ENCODE results near the gene TSPAN17.

Gene TSPAN17

DNA sequence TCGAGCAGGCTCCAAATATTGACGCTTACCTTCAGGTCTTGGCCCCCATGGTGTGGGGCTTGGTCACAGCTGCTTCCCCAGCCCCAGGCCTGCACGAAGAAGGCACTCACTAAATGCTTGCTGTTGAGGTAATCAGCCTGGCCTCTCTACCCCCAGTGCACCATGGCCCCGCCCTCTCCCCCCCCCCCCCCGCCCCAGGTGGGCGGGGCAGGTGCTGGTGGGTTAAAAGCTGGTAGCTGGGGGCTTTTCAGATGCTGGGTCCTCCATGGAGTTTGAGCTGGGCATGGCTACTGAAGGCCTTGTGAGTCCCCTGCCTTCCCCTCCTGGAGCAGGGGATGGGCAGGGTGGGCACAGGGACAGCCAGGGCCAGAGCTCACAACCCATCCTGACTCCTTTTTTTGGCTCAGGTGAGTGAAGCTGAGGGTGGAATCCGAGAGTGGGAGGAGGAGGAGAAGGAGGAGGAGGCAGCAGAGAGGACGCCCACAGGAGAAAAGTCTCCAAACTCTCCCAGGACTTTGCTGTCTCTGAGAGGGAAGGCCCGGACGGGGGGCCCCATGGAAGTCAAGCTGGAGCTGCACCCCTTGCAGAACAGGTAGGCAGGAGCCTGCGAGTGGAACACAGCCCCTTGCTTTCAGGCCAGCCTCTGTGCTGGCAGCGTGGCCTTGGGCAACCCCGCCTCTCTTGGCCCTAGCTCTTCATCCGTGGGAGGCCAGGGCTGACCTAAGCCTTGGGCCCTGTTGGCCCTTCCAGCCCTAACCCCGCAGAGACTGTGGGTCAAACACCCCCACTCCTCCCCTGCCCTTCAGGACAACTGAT lies 4.4 kb upstream of the TSPAN17 start:
- no peak for DNase-seq

DNA sequence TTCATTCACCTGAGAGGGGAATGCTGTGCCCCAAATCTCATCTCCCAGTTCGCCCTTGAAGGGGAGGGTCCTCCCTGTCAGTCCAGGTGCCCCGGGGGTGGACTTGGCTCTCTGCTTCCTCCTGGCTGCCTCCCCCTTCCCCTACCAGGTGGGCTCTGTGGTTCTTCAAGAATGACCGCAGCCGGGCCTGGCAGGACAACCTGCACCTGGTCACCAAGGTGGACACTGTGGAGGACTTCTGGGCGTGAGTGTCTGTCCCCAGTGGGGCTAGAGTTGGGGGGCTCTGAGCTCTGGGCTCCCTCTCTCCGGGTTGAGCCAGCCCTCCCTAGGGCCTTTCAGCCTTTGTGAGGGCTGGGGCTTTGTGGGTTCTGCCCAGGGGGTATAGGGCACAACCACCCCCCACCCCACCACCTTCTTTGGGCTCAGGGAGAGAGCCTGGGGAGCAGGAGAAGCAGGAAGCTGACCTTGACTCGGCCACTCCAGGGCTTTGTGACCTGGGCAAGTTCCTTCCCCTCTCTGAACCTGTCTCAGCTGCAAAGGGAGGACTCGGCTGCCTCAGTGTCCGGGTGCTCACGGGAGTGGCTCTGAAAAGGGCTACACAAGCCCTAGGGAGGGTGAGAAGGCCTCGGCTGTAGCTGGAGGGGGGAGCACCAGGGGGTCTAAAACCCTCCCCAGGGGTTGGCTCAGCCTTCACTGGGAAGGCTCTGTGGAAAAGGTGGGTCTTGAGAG lies 3.6 kb upstream of the TSPAN17 start:
- DNase-seq = no peak

DNA sequence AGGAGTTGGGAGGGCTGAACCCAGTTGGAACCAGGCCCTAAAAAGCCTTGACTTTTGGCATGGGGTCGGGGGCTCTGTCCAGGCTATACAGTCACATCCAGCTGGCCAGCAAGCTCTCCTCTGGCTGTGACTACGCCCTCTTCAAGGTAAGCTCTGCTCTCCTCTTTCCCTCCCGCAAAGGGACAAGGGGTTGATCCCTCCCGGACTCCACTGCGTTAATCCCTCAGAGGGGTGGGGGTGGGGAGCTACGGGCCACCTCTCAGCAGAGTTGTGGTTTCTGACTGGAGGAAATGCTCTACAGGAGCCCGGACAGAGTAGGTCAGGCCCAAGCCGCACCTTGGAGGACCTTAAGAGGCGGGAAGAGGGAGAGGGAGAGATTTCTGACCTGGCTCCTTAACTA lies 3.0 kb upstream of the TSPAN17 start:
- no peak for DNase-seq

DNA sequence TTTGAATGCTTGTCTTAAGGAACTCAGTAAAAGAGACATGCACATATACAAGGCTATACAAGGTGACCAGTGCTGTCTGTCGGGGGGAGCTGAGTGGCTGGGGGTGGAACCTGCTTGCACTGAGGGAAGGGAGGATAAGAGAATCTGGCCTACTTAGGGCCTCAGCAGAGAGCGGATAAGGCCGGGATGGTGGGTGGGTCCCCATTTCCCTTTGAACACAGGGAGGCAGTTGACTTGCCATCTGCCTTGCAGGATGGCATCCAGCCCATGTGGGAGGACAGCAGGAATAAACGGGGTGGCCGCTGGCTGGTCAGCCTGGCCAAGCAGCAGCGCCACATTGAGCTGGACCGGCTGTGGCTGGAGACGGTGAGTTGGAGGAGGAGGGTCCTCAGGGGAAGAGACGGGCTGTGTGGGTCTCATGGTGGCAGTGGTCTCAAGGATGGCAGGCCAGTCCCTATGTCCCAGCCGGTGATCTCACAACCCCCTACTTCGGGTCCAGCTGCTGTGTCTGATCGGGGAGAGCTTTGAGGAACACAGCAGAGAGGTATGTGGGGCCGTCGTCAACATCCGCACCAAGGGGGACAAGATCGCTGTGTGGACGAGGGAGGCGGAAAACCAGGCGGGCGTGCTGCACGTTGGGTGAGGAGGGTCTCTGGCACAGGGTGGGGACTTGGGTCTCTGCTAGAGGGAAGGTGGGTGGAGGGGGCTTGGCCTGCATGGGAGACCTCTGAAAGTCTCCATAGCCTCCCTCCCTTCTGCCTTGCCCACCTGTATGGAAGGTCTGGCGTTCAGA lies 2.2 kb upstream of the TSPAN17 start:
- DNase-seq = no peak

DNA sequence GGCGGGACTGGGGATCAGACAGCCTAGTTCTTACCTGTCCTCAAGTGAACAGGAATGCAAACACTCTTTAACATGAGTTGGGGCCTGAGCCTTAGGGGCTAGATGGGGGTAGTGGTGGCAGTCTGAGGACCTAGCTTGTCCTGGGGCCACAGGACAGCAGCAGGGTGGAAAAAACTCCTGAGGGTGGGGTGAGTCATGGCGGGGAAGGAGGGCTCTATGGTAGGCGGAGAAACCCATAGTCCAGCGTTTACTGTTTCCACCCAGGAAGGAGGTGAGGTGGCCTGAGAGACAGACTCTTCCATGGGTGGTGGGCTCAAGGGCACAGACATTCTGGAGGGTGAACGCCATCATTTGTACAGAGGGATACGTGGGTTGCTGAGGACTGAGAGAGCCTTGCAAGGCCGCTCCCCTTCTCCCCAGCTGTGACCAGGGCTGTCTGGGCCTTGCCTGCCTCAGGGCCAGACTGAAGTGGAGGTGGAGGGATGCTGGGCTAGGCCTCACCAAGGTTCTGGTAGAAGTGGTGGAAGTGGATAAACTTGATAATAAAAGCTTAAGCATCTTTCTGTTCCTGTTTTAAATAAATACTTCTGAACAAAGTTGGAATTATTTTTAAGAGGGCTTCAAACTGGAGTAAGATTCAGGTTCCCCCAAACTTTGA lies 1.1 kb upstream of the TSPAN17 start:
- no peak for DNase-seq

DNA sequence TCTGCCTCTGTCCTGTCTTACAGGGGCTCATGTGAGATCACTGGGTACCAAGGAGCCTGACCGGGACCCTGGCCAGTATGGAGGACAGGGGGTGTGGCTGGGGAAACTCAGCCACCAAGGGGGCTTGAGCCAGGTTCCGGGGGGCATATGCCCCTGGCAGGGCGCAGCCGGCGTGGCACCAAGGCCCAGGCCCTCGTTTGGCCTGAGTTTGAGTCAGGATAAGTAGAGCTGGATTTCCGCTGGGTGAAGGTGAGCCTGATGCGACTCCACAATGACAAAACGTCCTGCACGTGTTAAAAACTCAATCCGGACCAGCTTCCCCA lies 616 bp upstream of the TSPAN17 start:
- DNase-seq = no peak

DNA sequence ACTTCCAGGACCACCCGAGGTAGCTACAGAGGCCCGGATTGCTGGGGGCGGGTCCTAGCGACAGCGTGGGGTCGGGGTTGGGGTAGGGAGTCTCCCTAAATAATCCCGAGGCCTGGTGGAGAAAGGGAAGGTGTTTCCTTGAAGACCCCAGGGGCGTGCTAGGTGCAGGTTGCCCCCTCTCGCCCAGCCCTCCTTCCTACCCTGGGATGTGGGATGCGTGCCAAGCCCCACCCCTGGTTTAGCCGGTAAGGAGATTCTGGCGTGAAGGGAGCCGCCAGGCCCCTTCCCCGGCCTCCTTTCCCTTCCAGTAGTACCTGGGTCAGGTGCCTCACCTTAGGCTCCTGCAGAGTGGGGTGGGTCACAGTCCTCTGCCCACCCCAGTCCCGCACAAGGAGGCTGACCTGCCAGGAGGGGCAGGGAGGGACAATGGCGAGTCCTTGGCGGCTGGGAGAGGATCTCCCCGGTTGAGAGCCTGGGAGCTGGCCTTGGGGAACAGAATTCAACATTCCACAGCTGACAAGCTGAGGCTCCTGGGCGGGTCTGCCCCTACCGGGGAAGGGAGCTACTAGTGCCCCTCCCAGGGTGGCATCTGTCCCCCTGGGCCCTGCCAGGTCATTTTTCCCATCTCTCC lies 674 bp downstream of the TSPAN17 start:
- no peak for DNase-seq

DNA sequence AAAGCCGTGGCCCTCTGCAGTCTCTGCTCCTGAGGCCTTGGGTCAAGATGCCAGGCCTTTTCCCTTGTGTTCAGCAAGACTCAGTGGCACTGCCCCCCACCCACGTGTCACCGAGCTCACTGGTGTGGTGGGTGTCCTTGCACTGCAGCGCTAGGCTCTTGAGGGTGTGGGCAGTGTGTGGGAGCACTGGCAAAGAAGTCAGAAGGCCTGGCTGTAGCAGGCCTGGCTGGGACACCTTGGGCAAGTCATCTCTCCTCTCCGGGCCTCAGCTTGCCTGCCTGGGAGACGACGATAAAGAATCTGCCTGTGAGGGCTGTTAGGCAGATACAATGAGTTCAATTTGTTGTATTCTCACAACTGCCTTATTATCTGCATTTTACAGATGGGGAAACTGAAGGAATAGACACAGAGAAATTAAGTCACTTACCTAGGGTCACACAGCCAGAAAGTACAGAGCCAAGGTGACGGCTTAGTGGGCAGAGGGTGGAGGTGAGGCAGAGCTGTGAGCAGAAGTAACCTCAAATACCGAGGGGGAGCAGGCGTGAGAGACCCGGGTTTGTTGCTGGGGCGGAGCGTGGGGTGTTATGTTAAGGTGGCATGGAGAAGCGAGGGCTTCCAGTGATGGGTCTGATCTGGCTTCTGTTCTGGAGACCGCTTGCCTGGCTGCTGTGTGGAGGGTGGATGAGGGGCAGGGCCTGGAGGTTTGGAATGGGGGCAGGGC lies 1.4 kb downstream of the TSPAN17 start:
- no peak for DNase-seq

DNA sequence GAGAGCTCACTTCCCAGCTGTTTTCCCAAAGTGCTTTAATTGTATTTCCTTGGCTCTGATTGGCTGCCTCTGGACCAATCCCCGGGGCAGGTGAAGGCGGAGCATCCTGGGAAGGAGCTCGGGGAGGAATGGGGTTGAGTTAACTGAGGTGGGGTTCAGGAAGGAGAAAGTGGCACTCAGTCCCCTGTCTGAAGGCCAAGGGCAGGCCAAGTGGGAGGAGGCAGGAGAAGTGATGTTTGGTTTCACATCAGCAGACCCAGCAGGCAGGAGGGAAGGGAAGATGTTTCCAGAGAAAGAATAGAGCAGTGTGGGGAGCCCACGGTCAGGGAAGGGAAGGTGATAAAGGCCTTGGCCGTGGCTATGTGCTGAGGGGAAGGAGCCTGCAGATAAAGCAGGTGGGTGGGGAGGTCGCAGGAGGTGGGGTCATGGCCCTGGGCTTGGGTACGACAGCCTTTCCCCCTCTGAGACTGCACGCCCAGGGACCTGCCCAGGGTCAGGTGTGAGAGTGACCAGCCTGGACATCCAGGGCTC lies 3.1 kb downstream of the TSPAN17 start:
- DNase-seq = no peak

DNA sequence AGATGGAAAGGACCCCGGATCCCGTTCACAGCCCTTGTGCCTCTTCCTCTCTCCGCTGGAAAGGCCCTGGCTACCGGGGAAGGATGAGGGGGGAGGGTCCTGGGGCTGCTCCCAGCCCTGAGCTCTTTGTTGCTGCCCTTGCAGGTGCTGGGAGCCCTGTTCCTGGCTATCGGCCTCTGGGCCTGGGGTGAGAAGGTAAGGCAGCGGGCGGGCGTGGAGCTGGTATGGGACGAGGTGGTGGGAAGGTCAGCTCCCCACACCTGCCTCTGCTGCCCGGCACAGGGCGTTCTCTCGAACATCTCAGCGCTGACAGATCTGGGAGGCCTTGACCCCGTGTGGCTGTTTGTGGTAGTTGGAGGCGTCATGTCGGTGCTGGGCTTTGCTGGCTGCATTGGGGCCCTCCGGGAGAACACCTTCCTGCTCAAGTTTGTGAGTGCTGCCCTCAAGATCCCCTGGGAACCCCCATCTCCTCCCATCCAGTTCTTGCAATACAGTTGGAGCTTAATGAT lies 4.2 kb downstream of the TSPAN17 start:
- no peak for DNase-seq

DNA sequence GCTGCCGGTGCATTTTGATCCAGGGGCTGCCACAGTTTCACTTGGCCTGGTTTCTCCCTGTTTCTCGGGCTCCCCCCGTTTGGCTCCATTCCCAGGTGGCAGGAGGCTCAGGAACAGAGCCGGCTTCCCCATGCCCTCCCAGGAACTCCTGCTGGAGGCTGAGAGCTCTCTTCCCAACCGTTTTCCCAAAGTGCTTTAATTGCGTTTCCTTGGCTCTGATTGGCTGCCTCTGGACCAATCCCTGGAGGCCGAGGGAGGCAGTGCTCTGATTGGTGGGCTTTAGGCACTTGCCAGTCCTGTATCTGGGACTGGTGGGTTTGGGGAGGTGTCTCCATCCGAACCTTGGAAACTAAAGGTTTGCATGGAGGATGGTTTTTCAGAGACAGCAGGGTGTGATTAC lies 4.9 kb downstream of the TSPAN17 start:
- no peak for DNase-seq

DNA sequence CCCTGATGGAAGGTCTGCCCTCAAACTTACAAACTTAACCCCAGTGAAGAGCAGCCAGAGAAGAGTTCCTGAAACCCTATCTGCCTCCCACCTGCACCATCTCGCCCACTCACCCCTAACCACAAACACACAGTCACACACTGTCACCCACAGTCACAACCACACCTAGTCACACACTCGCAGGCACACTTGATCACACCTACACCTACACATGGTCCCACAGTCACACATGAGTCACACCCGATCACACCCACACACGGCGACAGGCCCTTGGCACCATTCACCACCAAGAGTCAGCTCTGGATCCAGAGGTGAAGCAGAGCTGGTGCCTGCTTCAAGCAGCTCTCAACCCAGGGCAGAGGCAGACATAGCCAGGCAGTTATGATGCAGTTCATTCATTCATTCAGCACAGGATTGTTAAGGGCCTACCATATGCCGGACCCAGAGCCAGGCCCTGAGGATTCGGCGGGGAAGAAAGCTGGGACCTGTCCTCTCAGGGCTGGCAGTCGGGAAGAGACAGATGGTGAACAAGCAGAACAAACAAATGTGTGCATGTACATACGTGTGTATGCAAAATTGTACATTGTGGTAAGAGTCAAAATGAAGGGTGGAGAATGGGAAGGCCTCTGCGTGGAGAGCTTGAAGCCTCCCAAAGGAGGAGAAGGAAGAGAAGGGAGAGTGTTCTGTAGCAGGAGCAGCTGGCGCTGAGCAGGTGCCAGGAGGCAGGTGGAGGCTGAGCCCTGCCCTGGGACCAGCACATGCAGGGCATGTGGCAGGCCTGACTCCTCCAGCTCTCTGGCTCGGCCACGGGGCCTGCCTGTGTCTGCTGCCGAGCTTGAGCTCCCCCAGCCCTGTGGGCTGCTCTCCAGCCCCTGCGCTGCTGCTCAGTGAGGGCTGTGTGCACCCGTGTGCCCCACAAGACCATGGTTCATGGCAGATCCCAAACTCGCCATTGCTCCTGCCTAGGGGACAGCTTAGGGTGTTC lies 6.4 kb downstream of the TSPAN17 start:
- no peak for DNase-seq

DNA sequence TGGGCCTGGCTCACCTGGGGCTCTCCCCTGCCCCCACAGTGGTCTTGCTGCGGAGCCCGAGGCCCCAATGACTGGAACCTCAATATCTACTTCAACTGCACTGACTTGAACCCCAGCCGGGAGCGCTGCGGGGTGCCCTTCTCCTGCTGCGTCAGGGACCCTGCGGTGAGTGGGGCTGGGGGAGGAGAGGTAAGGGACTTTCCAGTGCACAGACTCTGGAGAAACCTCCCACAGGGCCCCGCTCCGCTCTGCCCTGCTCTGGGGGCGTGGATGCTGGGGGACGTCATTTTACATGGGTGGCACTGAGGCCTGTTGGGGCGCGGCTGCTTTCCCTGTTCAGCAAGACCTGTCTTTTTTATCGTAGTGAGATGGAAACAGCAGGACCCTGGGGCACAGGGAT lies 7.6 kb downstream of the TSPAN17 start:
- no peak for DNase-seq

DNA sequence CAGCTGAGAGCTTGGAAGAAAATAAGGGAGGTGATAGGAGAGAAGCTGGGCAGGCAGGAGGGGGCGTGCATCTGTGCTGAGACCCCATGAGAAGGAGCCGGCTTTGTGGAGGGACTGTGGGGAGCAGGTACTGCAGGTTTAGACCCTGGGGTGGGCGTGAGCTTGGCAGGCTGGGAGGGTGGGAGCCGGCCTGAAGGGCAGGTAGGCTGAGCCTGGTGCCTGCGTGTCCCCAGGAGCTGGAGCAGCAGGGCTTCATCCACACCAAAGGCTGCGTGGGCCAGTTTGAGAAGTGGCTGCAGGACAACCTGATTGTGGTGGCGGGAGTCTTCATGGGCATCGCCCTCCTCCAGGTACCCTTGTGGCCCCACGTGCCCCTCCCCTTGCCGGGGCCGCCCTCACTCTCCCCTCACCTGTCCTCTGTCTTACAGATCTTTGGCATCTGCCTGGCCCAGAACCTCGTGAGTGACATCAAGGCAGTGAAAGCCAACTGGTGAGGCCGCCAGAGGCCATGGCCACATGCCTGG lies 9.2 kb downstream of the TSPAN17 start:
- no peak for DNase-seq

DNA sequence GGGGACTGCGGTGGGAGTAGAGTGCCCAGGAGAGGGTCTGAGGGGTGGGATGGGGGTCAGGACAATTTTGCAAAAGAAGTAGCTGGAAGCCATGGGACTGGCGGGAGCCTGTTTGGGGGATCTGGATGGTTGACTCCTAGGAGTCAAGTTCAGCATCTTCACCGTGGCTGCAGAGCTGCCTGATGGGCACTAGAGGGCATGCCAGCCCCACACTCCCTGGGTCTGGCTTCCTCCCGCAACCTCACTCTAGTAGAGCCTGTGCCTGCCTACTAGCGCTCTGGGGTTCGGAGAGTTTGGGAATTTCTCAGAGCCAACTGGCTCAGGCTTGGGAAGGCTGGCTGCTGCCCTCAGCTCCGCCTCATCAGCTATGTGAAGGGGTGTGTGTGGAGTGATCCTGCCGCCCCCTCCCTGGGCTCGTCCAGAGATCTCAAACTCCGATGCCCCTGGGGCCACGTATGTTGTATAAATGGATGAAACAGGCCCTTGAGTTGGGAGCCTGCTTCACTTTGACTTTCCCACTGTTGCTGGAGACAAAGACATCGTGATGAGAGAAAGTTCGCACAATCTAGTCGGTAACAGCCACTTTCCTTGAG lies 10.8 kb downstream of the TSPAN17 start:
- DNase-seq = no peak

DNA sequence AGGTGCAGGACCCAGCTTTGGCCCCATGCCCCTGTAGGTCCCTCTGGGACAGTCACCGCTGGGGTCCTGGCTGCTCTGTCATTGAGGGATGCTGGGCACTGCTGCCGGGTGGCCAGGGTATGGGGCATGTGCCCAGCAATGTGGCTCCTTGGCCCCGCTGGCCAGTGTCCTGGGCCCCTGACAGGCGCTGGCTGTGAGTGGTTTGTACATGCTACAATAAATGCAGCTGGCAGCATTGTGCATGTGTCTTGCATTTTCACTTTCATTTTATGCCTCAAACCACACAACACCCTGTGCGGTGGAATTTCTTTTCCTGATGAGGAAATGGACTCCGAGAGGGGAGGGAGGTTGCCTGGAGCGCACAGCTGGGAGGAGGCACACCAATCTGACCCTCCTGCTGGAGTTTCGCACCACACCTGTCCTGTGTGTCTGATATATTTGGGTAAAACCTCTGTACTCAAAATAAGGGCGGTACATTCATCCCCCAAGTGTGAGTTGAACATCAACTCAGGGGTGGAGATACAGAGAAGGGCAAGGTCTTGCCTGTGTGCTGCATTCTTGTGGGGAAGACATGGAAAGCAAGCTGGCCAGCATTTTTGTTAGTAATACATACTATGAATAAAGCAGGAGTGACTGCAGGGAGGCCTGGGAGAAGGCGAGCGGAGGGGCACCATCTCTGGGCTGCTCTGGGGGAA lies 11.7 kb downstream of the TSPAN17 start:
- DNase-seq = no peak

DNA sequence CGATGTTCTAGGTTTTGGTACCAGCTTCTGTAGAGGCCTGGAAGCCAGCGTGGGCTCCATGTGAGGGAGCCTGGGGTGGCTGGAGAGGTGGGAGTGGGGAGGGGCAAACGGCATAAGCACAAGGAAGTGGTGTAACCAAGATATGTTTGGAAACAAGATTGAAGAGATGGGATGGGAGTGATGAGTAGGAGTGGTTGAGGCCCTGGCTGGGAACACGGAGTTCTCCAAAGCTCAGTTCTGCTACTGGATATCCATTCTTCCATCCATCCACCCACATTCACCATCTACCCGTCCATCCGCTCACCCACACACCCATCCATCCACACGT lies 12.2 kb downstream of the TSPAN17 start:
- DNase-seq = no peak

DNA sequence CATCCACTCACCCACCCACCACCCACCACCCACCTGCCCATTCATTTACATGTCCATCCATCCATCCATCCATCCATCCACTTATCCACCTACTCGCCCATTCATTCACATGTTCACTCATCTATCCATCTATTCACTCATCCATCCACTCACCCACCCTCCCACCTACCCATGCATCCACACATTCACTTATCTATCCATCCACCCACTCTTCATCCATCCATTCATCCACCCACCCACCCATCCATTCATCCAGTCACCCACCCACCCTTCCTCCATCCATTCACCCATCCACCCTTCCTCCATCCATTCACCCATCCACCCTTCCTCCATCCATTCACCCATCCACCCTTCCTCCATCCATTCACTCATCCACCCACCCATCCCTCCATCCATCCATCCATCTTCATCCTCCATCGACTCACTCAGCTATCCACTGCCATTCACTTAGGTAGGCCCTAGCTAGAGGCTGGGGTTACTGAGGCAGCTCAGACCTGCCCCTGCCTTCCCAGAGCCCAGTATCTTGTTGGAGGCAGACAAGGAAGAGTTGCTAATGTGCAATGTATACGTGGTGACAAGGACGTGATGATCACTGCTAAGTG lies 12.7 kb downstream of the TSPAN17 start:
- DNase-seq = no peak

DNA sequence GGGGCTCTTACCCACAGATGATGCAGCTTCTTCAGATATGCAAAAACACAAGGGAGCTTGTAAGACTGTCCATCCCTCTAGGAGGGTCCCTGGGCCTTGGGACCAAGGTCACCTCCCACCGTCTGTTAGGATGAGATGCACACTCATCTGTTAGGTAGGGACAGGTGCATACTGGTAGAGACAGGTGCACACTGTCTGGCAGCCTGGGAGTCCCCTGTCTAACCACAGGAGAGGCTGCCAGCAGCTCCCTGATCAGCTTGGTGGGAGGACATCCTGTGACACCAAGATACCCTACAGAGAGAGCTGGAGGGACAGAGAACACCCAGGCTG lies 13.2 kb downstream of the TSPAN17 start:
- no peak for DNase-seq
